GM12878 (cell line): ENCODE results near the gene KLHDC8A.

Experiments used
- MYC ChIP-seq: IDR thresholded peaks from 2 replicates; pipeline ENCODE4 v1.6.1; 2011; ENCODE audit warnings: mild to moderate bottlenecking, low read length, moderate library complexity, inconsistent platforms; ENCODE audit not compliant: insufficient read depth, insufficient replicate concordance, insufficient read length, severe bottlenecking
- REST ChIP-seq: IDR thresholded peaks from 2 replicates; pipeline ENCODE4 v1.6.1; 2012; ENCODE audit warnings: mild to moderate bottlenecking, low read depth, low read length
- TF ChIP-seq, protein P1 (sequence below): IDR thresholded peaks from 2 replicates; pipeline ENCODE4 v1.6.1; 2011; ENCODE audit warnings: borderline replicate concordance, low read depth, mild to moderate bottlenecking, moderate library complexity, mixed read lengths, low read length; ENCODE audit not compliant: insufficient read depth; ENCODE audit errors: extremely low read length

DNA sequence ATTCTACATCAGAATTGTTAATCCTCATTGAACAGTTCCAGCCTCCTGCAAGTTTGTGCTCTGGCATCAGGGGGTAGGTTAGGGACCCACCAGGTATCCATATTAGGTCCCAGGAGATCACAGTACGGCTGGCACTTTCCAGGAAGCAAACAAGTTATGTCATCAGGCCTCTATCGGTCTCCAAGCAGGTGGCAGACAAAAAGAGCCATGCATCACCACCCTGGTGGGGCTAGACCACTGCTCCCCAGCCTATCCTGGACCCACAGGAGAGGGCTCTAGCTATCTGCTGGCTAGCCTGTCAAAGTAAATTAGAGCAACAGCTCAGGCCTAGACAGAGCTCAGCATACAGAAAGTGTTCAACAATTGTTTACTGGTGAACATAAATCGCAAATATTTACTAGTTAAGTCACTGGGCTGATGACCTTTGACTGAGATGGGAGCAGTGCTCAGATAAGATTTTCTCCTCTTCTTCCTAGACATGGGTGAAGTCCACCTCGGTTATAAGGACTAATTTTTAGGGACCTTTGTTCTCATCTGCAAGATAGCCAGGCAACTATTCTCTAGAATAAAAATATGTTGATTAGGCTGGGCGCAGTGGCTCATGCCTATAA, 41.6 kb downstream of the KLHDC8A start:
- TF ChIP-seq, protein P1, sequence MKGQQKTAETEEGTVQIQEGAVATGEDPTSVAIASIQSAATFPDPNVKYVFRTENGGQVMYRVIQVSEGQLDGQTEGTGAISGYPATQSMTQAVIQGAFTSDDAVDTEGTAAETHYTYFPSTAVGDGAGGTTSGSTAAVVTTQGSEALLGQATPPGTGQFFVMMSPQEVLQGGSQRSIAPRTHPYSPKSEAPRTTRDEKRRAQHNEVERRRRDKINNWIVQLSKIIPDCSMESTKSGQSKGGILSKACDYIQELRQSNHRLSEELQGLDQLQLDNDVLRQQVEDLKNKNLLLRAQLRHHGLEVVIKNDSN = no peak
- no peak for TF ChIP-seq MYC
- TF ChIP-seq REST = no peak
